ENCODE measurements around the gene ARMS2. TPM values are rescaled to one million over a fixed set of nuclear protein-coding genes. Genes with fewer than 3 reads are reported as not detected.

ARMS2 gene
- total and polyA plus RNA-seq, 12 donors = 0.33 to 1.3 (median 0.94) TPM; not detected in 8

DNA sequence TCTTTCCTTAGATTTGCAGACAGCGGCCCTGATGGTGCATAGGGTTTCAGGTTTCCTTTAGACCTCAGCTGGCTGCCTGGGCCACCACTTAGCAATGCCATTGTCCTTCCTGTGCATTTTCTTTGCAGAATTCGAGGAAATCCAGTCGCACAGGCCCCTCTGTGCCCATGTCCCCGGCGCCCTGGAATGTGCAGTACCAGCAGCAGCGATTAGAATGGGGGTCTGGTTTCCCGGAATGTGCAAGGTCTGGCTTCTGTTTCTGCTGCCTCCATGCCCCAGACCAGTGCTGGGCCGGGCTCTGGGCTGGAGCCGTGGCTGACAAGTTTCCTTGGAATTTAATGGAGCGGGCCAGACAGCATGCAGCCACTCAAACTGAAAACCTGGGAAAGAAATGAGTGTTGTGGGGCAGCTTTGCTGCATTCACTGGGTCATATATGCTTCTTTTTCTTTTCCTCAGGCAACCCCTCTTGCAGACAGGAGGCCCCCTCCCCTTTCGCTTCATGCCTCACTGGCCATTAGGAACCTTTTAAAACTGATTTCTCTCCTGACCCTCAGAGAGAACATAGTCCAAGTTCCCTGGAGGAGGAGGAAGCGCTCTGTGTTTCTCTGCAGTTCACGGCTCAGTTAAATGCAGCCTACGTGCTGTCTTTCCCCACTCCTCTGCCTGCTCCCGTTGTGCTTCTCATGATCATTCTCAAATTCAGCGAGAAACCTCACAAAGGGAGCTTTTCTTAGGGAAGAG lies 21.3 kb downstream of the ARMS2 start:
- TF ChIP-seq, protein P1, sequence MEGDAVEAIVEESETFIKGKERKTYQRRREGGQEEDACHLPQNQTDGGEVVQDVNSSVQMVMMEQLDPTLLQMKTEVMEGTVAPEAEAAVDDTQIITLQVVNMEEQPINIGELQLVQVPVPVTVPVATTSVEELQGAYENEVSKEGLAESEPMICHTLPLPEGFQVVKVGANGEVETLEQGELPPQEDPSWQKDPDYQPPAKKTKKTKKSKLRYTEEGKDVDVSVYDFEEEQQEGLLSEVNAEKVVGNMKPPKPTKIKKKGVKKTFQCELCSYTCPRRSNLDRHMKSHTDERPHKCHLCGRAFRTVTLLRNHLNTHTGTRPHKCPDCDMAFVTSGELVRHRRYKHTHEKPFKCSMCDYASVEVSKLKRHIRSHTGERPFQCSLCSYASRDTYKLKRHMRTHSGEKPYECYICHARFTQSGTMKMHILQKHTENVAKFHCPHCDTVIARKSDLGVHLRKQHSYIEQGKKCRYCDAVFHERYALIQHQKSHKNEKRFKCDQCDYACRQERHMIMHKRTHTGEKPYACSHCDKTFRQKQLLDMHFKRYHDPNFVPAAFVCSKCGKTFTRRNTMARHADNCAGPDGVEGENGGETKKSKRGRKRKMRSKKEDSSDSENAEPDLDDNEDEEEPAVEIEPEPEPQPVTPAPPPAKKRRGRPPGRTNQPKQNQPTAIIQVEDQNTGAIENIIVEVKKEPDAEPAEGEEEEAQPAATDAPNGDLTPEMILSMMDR (IDR thresholded peaks at IDR 0.05) = no peak
- 75 to 77% methylated on average over 16 of the region's 16 CpGs for WGBS, 2 donors
- H3K9me3 ChIP-seq = no peaks in the 10 kb centered on the region
- H3K4me1 ChIP-seq = peaks cover 15 to 55% (median 39%) of the 10 kb centered on the region in 9 donors
- H3K27me3 ChIP-seq = no peaks in the 10 kb centered on the region
- H3K36me3 ChIP-seq = peaks cover 0 to 3% (median 0%) of the 10 kb centered on the region in 9 donors
- ATAC-seq (peak in 4 of 8 donors; percentile 7 to 27 (median 17)), DNase-seq (no peak)
- H3K4me3 ChIP-seq = peak overlapping the region in 3 of 10 donors; percentile 2 to 32 (median 10)
- intact Hi-C loops (cut with DNase I) = no loop called here
- peak overlapping the region in 8 of 10 donors; percentile 40 to 87 (median 72) for H3K27ac ChIP-seq

DNA sequence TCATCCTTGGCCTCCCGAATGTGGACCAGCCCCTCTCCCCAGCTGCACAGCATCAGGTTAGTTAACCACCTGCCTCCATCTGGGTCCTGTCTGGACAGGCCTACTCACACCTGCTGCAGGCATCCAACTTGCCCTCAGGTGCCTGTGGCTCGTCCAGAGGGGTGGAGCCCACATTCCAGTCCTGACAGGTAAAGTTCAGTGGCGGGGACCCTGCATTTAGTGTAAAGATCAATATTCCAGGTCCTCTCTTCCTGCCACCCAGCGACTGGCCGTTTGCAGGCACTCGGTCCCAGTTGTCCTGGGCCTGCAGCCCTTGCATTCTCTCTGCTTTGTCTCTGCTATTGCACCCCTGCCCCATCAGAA lies 21.9 kb downstream of the ARMS2 start:
- H3K4me3 ChIP-seq = no peak overlapping the region
- 94 to 98% methylated on average over 6 of the region's 6 CpGs for WGBS, 2 donors
- H3K4me1 ChIP-seq = peaks cover 15 to 50% (median 39%) of the 10 kb centered on the region in 9 donors
- no peaks in the 10 kb centered on the region for H3K27me3 ChIP-seq
- no peaks in the 10 kb centered on the region for H3K9me3 ChIP-seq
- ATAC-seq = no peak
- intact Hi-C loops (cut with DNase I) = no loop called here
- peak overlapping the region in 2 of 10 donors; percentile 73 to 87 for H3K27ac ChIP-seq
- DNase-seq = no peak
- H3K36me3 ChIP-seq = peaks cover 0 to 3% (median 0%) of the 10 kb centered on the region in 9 donors
- TF ChIP-seq, protein P1 (IDR thresholded peaks at IDR 0.05) = no peak

DNA sequence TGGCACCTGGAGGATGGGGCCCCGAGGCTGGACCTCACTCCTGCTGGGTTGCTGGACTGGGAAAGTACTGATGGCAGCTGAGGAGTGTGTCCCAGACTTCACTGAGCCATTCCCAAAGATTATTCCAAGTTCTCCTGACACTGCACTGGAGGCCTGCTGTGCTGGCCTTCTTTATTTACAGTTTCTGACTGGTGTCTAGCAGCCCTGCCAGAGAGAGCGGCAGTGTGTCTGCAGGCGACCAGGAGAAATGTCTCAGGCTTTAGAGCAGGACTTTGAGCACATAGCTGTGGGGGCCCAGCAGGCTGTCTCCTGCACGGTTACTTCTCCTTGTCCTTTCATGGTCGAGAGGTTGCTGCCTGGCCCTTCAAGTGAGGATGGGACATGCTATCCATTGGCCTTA lies 23.0 kb downstream of the ARMS2 start:
- ATAC-seq (no peak), DNase-seq (no peak)
- Histone ChIP-seq H3K4me3 (no peak overlapping the region), H3K27ac (no peak overlapping the region), H3K36me3 (peaks cover 0 to 3% (median 0%) of the 10 kb centered on the region in 9 donors), H3K4me1 (peaks cover 15 to 43% (median 39%) of the 10 kb centered on the region in 9 donors), H3K9me3 (no peaks in the 10 kb centered on the region), H3K27me3 (no peaks in the 10 kb centered on the region)
- WGBS, 2 donors = 96% methylated on average over 5 of the region's 5 CpGs
- TF ChIP-seq, protein P1 (IDR thresholded peaks at IDR 0.05) = no peak
- intact Hi-C loops (cut with DNase I) = no loop called here

DNA sequence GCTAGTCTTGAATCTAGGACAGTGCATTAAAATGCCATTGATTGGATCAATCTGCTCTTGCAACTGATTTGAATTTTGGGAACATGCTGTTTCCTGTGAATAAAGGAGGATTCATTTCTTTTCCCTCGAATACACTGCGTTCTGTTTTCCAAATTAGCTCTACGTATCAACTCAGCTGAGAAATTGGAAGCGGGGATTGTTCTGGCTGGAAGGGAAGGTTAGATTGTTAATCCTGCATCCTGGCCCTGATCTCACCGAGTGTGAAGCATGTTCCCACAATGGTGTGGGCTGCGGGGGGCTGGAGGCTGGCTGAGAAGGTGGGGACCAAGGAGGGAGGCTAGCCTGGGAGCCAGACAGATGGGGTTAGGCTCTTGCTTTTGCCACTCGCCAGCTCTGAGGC lies 24.5 kb downstream of the ARMS2 start:
- no peak for ATAC-seq
- H3K36me3 ChIP-seq = peaks cover 0 to 3% (median 0%) of the 10 kb centered on the region in 9 donors
- intact Hi-C loops (cut with DNase I) = no loop called here
- WGBS, 2 donors = 82 to 85% methylated on average over 7 of the region's 7 CpGs
- H3K27me3 ChIP-seq = no peaks in the 10 kb centered on the region
- no peak overlapping the region for H3K4me3 ChIP-seq
- H3K4me1 ChIP-seq = peaks cover 15 to 33% (median 27%) of the 10 kb centered on the region in 9 donors
- no peak for DNase-seq
- no peaks in the 10 kb centered on the region for H3K9me3 ChIP-seq
- no peak overlapping the region for H3K27ac ChIP-seq
- TF ChIP-seq, protein P1 (IDR thresholded peaks at IDR 0.05) = no peak
